Trophoblast cell (in vitro differentiated cells and primary cell): ENCODE measurements around the gene RNLS.

ENCODE experiments used
- DNase-seq, 2 donors: peaks; one replicate each; pipeline ENCODE4 v3.0.0-alpha.2; 2016
- H2AFZ ChIP-seq: 2 replicates; pipeline ENCODE4 v1.6.1; 2013; ENCODE audit warnings: low read length, moderate library complexity, mild to moderate bottlenecking; ENCODE audit not compliant: insufficient read depth, poor library complexity
- H2AK5ac ChIP-seq: 2 replicates; pipeline ENCODE4 v1.6.1; 2013; ENCODE audit warnings: mild to moderate bottlenecking, low read length
- H2BK120ac ChIP-seq: 2 replicates; pipeline ENCODE4 v1.6.1; 2013; ENCODE audit warnings: low read length, mild to moderate bottlenecking, moderate library complexity; ENCODE audit not compliant: insufficient read depth, poor library complexity
- H2BK12ac ChIP-seq: 2 replicates; pipeline ENCODE4 v1.6.1; 2013; ENCODE audit warnings: mild to moderate bottlenecking, low read length, moderate library complexity
- H2BK5ac ChIP-seq: 2 replicates; pipeline ENCODE4 v1.6.1; 2013; ENCODE audit warnings: low read length, low read depth, moderate library complexity, mild to moderate bottlenecking; ENCODE audit not compliant: poor library complexity
- H3K14ac ChIP-seq: 2 replicates; pipeline ENCODE4 v1.6.1; 2013; ENCODE audit warnings: mild to moderate bottlenecking, low read length
- H3K18ac ChIP-seq: 2 replicates; pipeline ENCODE4 v1.6.1; 2013; ENCODE audit warnings: mild to moderate bottlenecking, low read length
- H3K23ac ChIP-seq: 2 replicates; pipeline ENCODE4 v1.6.1; 2013; ENCODE audit warnings: low read length
- H3K27ac ChIP-seq: 2 replicates; pipeline ENCODE4 v1.5.1; 2013; ENCODE audit warnings: low read depth, mild to moderate bottlenecking, inconsistent platforms, low read length, moderate library complexity
- H3K27me3 ChIP-seq: 2 replicates; pipeline ENCODE4 v1.6.1; 2013; ENCODE audit warnings: inconsistent platforms, mild to moderate bottlenecking, low read length, moderate library complexity; ENCODE audit not compliant: insufficient read depth
- H3K36me3 ChIP-seq, 2 experiments: 1 replicate in 1 of 2; 2 replicates in 1 of 2; pipeline ENCODE4 v1.6.1; 2013; ENCODE audit warnings: low read length in 2 of 2, mild to moderate bottlenecking in 2 of 2, moderate library complexity in 1 of 2; ENCODE audit not compliant: insufficient read depth in 2 of 2, control insufficient read depth in 1 of 2
- H3K4ac ChIP-seq: 2 replicates; pipeline ENCODE4 v1.6.1; 2013; ENCODE audit warnings: low read depth, mild to moderate bottlenecking, low read length, moderate library complexity
- H3K4me1 ChIP-seq, 2 experiments: 1 replicate in 1 of 2; 2 replicates in 1 of 2; pipeline ENCODE4 v1.6.1; 2013; ENCODE audit warnings: low read length in 2 of 2, mild to moderate bottlenecking in 2 of 2, moderate library complexity in 1 of 2; ENCODE audit not compliant: insufficient read depth in 2 of 2, control insufficient read depth in 1 of 2
- H3K4me2 ChIP-seq: 2 replicates; pipeline ENCODE4 v1.6.1; 2013; ENCODE audit warnings: inconsistent platforms, mild to moderate bottlenecking, low read length, moderate library complexity
- H3K4me3 ChIP-seq: 2 replicates; pipeline ENCODE4 v1.5.1; 2013; ENCODE audit warnings: mild to moderate bottlenecking, low read depth, low read length, inconsistent platforms
- H3K79me1 ChIP-seq: one replicate; pipeline ENCODE4 v1.6.1; 2013; ENCODE audit warnings: low read length
- H3K79me2 ChIP-seq: 2 replicates; pipeline ENCODE4 v1.6.1; 2013; ENCODE audit warnings: low read length, mild to moderate bottlenecking; ENCODE audit not compliant: control insufficient read depth, insufficient read depth, poor library complexity
- H3K9ac ChIP-seq: 2 replicates; pipeline ENCODE4 v1.6.1; 2013; ENCODE audit warnings: mild to moderate bottlenecking, low read length
- H3K9me3 ChIP-seq: 2 replicates; pipeline ENCODE4 v1.6.1; 2013; ENCODE audit warnings: low read depth, mild to moderate bottlenecking, control low read depth, inconsistent platforms, low read length; ENCODE audit not compliant: insufficient read depth
- H4K12ac ChIP-seq: 2 replicates; pipeline ENCODE4 v1.6.1; 2013; ENCODE audit warnings: low read depth, mild to moderate bottlenecking, low read length, moderate library complexity
- H4K8ac ChIP-seq: 2 replicates; pipeline ENCODE4 v1.6.1; 2013; ENCODE audit warnings: low read depth, mild to moderate bottlenecking, low read length, moderate library complexity
- H4K91ac ChIP-seq: one replicate; pipeline ENCODE4 v1.6.1; 2013; ENCODE audit warnings: low read depth, mild to moderate bottlenecking, low read length, moderate library complexity
- WGBS: extraction: QIAGEN DNeasy Blood & Tissue Kit; methylation state at CpG from one replicate; pipeline ENCODE4 v1.1.7; 2013; ENCODE audit warnings: missing lambda C conversion rate; ENCODE audit not compliant: insufficient read length, insufficient coverage; ENCODE audit errors: extremely low coverage; 5-methylcytosine and 5-hydroxymethylcytosine counted together

The RNLS gene

DNA sequence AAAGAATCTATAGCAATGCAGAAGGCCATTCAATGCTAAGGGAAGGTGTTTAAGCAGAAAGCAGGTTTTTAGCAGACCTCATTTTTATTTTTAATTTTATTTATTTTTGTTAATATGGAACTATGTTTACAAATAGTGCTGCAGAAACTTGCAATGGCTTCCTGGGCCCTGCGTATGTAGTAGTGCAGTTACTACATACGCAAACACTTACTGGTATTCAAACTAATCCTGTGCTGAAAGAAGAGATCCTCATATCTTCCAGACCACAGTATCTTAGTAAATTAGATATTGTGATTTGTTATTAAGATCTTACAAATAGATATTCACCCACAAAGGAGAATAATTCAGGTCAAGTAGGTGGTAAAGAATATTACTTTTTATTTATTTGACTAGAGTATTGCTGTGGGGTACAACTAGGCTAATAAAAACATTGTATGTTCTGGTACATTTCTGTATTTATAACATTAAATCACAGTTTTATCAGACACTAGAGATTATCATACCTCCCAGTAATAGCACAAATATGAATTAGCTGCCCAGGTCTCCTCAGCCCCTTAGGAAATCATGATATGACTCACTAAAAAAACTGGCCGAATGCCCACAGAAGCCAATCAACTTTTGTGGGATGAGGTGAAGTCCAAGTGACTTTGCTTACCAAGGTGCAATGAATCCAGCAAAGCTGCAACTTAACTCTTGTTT, 57.6 kb downstream of the RNLS start:
- WGBS, result no CpG with 5 or more reads among the region's 3 CpGs
- Histone ChIP-seq H3K79me1 (peaks cover 3% of the 10 kb centered on the region), H4K91ac (no peak overlapping the region), H3K79me2 (no peaks in the 10 kb centered on the region), H3K4me2 (no peak overlapping the region), H2BK5ac (no peak overlapping the region), H2BK120ac (no peak overlapping the region), H3K4me1 (peaks cover 0 to 11% of the 10 kb centered on the region in 2 experiments), H3K14ac (no peak overlapping the region), H3K4me3 (no peak overlapping the region), H2BK12ac (no peak overlapping the region), H3K27ac (no peak overlapping the region), H2AK5ac (no peak overlapping the region), H3K9me3 (no peaks in the 10 kb centered on the region), H3K18ac (no peak overlapping the region), H3K23ac (no peak overlapping the region), H4K12ac (no peak overlapping the region), H3K36me3 (no peaks in the 10 kb centered on the region), H4K8ac (no peak overlapping the region), H3K9ac (no peak overlapping the region), H3K4ac (no peak overlapping the region), H3K27me3 (no peaks in the 10 kb centered on the region), H2AFZ (no peak overlapping the region)
- DNase-seq, result no peak

GRCh38 chr10:88523739-88524400, 59.2 kb downstream of the RNLS start:
- no peak overlapping the region for H2AK5ac ChIP-seq
- H2BK120ac ChIP-seq, result no peak overlapping the region
- no CpG with 5 or more reads among the region's 6 CpGs for WGBS
- H3K23ac ChIP-seq, result no peak overlapping the region
- H3K27me3 ChIP-seq, result no peaks in the 10 kb centered on the region
- no peaks in the 10 kb centered on the region for H3K79me2 ChIP-seq
- no peak overlapping the region for H2BK12ac ChIP-seq
- no peak overlapping the region for H3K14ac ChIP-seq
- H4K12ac ChIP-seq, result no peak overlapping the region
- H3K4me1 ChIP-seq, result peaks cover 0 to 6% of the 10 kb centered on the region in 2 experiments
- no peak overlapping the region for H2AFZ ChIP-seq
- no peak overlapping the region for H4K91ac ChIP-seq
- no peak overlapping the region for H3K27ac ChIP-seq
- H3K36me3 ChIP-seq, result no peaks in the 10 kb centered on the region
- H3K4ac ChIP-seq, result no peak overlapping the region
- H3K4me2 ChIP-seq, result no peak overlapping the region
- DNase-seq, result no peak
- no peak overlapping the region for H2BK5ac ChIP-seq
- H3K9ac ChIP-seq, result no peak overlapping the region
- H3K18ac ChIP-seq, result no peak overlapping the region
- no peak overlapping the region for H4K8ac ChIP-seq
- peaks cover 4% of the 10 kb centered on the region for H3K79me1 ChIP-seq
- no peaks in the 10 kb centered on the region for H3K9me3 ChIP-seq
- H3K4me3 ChIP-seq, result no peak overlapping the region

DNA sequence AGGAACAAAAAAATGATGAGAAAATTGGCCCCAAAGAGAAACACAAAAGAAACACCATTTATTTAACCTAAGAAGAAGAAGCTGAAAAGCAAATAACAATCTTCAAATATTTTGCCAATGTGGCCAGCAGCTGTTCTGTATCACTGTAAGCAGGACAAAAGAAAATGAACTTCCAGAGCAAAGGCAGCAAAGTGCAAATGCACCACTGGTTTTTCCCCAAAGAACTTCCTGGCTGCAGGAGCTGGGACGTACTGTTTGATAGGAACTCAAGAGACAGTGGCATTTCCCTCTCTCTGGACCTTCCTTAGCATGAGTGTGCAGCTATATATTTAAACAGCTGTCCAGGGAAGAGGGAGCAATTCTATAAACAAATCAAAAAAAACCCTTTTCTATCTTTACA, 60.4 kb downstream of the RNLS start:
- Histone ChIP-seq H3K18ac (no peak overlapping the region), H3K4me2 (no peak overlapping the region), H4K12ac (no peak overlapping the region), H3K4me3 (no peak overlapping the region), H3K79me2 (no peaks in the 10 kb centered on the region), H2BK120ac (no peak overlapping the region), H3K23ac (no peak overlapping the region), H3K4ac (no peak overlapping the region), H3K14ac (no peak overlapping the region), H4K8ac (no peak overlapping the region), H3K9me3 (no peaks in the 10 kb centered on the region), H2AK5ac (no peak overlapping the region), H3K4me1 (peaks cover 0 to 3% of the 10 kb centered on the region in 2 experiments), H3K9ac (no peak overlapping the region), H3K27me3 (no peaks in the 10 kb centered on the region), H2BK12ac (no peak overlapping the region), H3K79me1 (peaks cover 4% of the 10 kb centered on the region), H2BK5ac (no peak overlapping the region), H4K91ac (no peak overlapping the region), H2AFZ (no peak overlapping the region), H3K36me3 (no peaks in the 10 kb centered on the region), H3K27ac (no peak overlapping the region)
- no CpG with 5 or more reads among the region's 1 CpG for WGBS
- no peak for DNase-seq

DNA sequence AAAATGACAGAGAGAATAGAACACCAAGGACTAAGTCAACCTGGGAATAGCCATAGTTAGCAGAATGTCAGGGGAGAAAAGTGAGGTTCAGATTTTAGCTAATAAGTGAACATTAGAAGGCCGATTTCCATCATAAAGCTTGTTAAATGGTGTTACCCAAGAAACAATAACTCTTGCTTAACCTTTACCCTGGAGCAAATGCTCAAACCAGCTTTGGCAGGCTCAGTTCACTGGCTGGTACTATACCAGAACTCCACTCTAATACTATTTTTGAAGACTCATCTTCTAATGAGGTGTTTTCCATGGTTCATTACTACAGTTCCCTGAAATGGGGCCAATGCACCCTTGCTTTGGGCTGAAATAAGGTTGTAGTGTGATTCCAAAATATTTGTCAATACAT, 61.3 kb downstream of the RNLS start:
- no peak overlapping the region for H3K4ac ChIP-seq
- H4K12ac ChIP-seq, result no peak overlapping the region
- no peak overlapping the region for H4K8ac ChIP-seq
- H3K23ac ChIP-seq, result no peak overlapping the region
- H2BK120ac ChIP-seq, result no peak overlapping the region
- H3K36me3 ChIP-seq, result no peaks in the 10 kb centered on the region
- no peak overlapping the region for H3K9ac ChIP-seq
- H2BK5ac ChIP-seq, result no peak overlapping the region
- H3K18ac ChIP-seq, result no peak overlapping the region
- no peak overlapping the region for H3K27ac ChIP-seq
- no peak overlapping the region for H3K14ac ChIP-seq
- no peak for DNase-seq
- H3K9me3 ChIP-seq, result no peaks in the 10 kb centered on the region
- WGBS, result no CpG with 5 or more reads among the region's 1 CpG
- no peak overlapping the region for H4K91ac ChIP-seq
- no peak overlapping the region for H2AFZ ChIP-seq
- no peaks in the 10 kb centered on the region for H3K79me2 ChIP-seq
- no peaks in the 10 kb centered on the region for H3K4me1 ChIP-seq
- H3K4me2 ChIP-seq, result no peak overlapping the region
- H2BK12ac ChIP-seq, result no peak overlapping the region
- H2AK5ac ChIP-seq, result no peak overlapping the region
- no peak overlapping the region for H3K4me3 ChIP-seq
- no peaks in the 10 kb centered on the region for H3K27me3 ChIP-seq
- peaks cover 1% of the 10 kb centered on the region for H3K79me1 ChIP-seq
